Keratinocyte (primary cell): ENCODE measurements around the gene PDZD2.

Experiments used
- EZH2 ChIP-seq: IDR thresholded peaks from one replicate; pipeline ENCODE4 v1.6.1; 2012; ENCODE audit warnings: inconsistent platforms, mild to moderate bottlenecking, low read length, moderate library complexity
- TF ChIP-seq, protein P1 (sequence below), 3 experiments: IDR thresholded peaks in 1 of 3; conservative IDR thresholded peaks in 1 of 3; optimal IDR thresholded peaks in 1 of 3; 2 replicates in 2 of 3; 3 replicates in 1 of 3; pipeline versions ENCODE3 to v1.5.1; 2011; ENCODE audit warnings: low read length in 3 of 3, mild to moderate bottlenecking in 3 of 3, moderate library complexity in 2 of 3, control low read depth in 1 of 3, inconsistent platforms in 1 of 3; ENCODE audit not compliant: insufficient read depth in 2 of 3; ENCODE audit errors: extremely low read depth in 1 of 3

GRCh38 chr5:32069396-32069795, 430.5 kb downstream of the PDZD2 start:
- TF ChIP-seq, protein P1, sequence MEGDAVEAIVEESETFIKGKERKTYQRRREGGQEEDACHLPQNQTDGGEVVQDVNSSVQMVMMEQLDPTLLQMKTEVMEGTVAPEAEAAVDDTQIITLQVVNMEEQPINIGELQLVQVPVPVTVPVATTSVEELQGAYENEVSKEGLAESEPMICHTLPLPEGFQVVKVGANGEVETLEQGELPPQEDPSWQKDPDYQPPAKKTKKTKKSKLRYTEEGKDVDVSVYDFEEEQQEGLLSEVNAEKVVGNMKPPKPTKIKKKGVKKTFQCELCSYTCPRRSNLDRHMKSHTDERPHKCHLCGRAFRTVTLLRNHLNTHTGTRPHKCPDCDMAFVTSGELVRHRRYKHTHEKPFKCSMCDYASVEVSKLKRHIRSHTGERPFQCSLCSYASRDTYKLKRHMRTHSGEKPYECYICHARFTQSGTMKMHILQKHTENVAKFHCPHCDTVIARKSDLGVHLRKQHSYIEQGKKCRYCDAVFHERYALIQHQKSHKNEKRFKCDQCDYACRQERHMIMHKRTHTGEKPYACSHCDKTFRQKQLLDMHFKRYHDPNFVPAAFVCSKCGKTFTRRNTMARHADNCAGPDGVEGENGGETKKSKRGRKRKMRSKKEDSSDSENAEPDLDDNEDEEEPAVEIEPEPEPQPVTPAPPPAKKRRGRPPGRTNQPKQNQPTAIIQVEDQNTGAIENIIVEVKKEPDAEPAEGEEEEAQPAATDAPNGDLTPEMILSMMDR (optimal IDR thresholded peaks at IDR 0.05 in 1 of 3, IDR thresholded peaks at IDR 0.05 in 1 of 3, conservative IDR thresholded peaks at IDR 0.05 in 1 of 3; ENCODE audit: extremely low read depth in 1 of 3, insufficient read depth in 2 of 3, low read length in 3 of 3): no peak
- TF ChIP-seq EZH2: no peak
